Activated CD4-positive, alpha-beta T cell treated with anti-CD3 and anti-CD28 coated beads for 48 hours (primary cell): Measurements from ENCODE around the gene ALPG.
"Not testable (repeated sequence)": the region's sequence is repeated elsewhere in the genome, so short reads cannot be mapped to it uniquely, and the experiment has no call there.

Source experiments
- DNase-seq: peaks from one replicate; pipeline ENCODE4 v3.0.0-alpha.2; 2020

Gene ALPG

DNA sequence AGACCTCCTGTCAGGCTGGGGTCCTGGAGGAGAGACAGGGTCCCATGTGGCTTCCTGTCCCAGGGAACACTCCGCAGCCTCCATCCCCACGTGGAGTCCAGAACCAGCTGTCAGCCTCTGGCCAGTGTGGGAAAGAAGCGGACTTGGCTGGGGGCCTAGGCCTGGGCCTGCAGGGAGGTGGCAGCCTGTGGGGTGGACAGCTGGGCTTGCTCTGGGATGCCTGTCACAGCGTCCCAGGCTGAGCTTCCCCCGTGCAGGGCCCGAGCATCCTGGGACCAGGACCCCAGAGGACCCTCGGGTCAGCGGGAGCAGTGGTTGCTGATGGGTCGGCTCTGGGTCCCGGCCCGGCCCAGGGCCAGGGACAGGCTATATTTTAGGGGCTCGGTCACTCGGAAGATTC, 35.8 kb downstream of the ALPG start:
- DNase-seq, result not testable (repeated sequence)

DNA sequence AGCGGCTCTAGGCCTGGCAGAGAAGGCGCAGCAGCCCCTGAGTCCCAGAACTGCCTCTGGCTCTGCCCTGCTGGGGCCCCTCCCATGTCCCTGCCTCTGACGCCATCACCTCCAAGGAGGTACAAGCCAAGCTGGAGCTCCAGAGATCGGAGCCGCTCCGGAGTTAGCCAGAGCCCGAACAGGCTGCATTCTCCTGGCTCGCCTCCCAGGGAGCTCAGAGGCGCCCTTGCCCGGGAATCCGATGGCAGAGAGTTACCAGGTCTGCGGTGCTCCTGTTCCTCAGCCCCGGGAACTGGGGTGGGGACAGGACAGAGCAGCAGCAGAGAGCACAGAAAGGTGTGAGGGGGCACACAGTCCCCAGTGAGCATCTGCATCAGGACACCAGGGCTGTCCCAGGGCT, 36.4 kb downstream of the ALPG start:
- not testable (repeated sequence) for DNase-seq

DNA sequence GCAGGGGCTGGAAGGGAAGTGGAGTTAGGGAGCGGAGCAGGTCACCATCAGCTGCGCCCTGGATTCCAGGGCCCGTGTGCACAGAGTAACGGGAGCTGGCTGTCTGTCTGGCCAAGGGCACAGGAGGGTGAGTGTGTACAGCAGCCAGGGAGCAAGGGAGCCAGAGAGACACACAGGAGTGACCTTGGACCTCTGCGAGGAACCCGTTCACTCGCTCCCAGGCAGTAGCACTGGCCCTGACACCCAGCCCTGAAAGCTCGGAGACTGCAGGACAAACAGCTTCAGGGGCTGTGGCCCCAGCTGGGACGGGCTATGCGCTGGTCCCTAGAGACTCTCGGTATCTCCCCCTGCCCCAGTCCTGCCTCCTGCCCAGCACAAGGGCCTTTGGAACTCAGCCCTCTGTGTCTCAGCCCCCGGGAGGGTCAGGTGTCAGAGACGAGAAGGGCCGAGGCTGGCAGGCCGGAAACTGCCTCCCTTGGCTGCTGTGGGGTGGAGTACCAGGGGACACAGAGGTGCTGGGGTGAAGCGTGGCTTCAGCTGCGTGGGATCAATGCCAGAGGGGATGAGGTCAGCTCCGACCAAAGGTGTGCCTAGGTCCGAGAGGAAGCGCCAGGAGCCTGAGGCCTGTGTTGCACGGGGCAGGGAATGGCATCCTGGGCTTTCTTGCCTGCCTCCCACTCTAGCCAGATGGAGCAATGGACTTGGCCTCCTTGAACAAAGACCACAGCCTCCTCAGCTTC, 37.2 kb downstream of the ALPG start:
- not testable (repeated sequence) for DNase-seq

DNA sequence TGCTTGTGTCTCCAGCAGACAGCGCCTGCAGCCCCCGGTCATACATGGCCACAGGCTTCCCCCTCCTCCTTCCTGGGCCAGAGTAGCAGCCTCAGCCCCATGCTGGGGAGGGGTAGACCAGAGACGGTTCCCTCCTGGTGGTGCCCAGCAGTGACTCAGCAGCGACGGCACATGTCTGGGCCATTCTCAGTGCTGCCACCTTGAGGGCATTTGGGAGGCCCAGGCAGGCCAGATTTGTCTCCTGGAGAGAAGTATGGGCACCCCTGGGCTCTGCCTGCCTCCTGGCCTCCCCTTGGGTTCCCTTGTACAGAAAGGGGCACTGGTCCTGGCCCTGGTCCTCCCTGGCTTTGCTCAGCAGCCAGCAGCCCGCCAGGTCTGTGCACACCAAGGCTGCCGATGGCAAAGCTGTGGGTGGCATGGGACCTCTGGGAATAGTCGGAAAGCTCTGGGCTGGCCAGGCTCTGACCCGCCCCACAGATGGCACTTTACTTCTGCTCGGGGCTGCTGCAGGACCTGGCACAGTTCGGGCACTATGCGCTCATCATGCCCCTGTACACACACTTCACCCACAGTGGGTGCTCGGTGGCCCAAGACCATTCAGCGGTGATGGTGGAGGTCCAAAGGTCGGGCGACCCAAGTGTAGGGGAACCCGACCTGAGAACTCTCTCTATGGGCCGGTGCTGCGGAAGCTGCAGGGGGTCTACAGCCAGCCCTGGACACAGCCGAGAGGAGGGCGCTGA, 37.9 kb downstream of the ALPG start:
- DNase-seq, result peak; percentile 86

DNA sequence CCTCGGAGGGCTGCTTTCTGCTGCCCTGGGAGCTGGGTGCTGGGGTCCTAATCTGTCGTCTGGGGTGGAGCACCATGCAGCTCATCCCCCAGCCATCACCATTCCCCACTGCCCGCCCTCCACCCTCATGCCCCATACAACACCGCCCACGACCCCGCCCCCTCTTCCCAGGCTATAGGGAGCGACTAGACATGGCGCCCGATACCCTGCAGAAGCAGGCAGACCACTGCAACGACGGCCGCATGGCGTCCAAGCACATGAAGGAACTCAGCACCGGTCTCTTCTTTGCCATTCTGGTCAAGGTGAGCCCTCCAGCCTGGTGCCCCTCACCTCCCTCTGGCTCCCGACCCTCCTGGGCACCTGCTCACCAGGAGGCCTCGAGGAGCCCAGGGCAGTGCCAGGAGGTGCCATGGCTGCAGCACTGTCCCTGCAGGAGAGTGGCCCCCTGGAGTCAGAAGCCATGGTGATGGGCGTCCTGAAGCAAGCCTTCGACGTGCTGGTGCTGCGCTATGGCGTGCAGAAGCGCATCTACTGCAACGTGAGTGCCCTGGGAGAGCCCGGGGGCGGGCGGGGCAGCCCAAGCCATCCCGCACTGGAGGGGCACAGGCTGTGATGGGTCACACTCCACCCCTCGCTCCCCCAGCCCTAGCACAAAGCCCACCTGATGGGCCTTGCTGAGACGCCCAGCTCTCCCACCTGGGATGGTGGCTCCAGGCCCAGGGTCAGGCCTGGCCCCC, 38.7 kb downstream of the ALPG start:
- DNase-seq, result not testable (repeated sequence)

DNA sequence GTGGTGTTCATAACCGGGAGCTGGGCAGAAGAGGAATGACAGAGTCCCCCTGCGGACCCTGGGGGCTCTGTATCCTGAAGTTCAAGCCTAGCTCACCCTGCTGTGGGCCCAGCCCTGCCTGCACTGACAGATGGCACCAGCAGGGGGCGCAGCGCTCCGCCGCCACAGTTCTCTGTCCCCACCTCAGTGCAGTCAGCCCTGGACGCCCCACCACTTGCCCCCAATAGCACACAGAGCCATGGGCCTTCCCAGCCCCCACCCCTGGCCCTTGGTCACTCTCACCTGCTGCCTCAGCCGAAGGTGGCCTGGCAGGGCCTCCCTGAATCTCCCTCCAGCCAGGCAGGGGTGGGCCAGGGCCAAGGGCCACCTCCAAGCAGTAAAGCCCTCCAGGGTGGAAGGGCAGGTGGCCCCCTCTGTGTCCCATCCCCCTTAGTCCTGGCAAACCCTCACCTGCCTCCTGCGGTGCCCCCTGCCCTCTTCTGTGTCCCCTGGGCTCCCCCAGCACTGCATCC, 39.7 kb downstream of the ALPG start:
- DNase-seq, result not testable (repeated sequence)

DNA sequence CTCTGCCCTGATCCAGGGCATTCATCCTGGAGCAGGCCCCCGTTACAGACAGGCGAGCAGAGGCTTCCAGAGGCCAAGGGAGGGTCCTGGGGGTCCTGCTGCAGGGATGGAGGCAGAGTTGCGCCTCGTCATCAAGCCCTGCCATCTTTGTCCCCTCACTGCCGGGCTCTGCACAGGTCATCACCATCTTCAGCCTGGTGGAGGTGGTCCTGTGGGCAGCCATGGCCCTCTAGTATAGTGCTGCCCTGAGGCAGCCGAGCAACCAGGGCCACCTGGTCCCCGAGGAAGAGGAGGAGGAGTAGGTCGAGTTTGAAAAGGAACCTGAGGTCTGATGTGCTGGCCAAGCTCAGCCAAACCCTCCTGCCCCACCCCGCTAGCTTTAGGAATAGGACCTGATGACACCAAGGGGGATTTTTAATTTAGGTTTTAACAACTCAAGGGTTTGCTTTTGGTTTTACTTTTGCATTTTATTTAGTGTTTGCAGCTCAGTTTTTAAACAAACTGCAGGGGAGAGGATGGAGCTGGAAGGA, 40.5 kb downstream of the ALPG start:
- no peak for DNase-seq

DNA sequence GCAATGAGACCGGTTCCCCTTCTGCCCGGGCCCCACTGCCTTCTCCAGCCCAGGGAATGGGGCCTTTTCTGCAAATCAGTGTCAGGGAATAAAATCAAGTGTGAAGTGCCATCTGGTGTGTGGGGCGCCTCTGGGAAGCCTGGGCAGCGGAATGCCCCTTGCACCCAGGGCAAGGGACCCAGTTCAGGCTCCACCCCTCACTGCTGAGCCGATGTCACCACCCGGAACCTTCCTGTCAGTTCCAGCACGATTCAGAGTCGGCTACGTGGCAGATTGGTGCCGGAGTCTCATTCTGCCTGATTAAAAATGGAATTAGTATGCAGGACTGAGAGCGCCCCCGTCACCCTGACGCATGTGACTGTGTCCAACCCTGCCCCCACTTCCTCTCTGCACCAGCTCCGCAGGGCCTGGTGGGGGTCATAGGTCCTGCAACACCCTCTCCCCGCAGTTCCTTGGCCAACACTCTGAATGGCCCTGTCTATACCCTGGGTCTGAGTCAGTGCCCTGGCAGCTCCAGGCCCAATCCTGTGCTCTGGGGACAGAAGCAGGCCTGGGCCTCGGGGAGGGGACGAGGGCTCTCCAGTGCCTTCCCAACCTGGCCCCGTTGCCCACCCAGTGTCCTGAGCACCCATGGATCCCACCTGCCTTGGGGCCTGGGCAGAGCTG, 41.1 kb downstream of the ALPG start:
- DNase-seq, result no peak

DNA sequence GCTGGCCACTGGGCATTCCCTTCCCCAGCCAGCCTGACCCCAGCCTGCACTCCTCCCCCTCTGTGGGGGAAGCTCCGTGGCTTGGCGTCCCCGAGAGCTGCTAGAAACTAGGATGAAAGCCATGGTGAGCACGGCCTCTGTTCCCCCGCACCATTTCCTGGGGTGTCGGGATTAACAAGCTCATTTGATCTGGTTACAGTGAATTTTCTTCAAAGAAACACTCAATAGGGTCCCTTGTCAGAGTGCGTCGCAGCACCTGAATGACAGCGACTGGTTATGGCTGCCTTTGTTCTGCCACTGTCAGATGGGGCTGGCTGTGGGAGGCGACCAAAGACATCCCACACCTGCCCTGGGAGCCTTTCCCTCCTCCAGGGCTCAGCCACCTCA, 41.7 kb downstream of the ALPG start:
- no peak for DNase-seq

DNA sequence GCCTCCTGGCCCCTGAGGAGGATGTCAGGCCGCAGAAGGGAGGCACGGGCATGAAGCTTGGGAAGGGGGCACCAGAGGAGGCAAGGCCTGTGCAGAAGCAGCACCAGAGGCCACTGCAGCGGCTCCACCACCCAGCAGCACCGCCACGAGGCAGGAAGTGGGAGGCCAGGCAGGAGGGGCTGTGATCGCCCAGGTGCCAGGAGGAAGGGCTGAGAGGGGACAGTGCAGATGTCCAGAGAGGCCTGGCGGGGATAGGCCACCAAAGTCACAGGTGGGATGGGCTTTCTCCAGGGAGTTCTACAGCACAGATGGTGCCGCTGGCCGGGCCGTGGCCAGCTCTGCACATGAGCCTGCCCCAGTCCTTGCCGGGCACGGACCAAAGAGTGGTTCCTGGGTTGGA, 43.3 kb downstream of the ALPG start:
- no peak for DNase-seq

DNA sequence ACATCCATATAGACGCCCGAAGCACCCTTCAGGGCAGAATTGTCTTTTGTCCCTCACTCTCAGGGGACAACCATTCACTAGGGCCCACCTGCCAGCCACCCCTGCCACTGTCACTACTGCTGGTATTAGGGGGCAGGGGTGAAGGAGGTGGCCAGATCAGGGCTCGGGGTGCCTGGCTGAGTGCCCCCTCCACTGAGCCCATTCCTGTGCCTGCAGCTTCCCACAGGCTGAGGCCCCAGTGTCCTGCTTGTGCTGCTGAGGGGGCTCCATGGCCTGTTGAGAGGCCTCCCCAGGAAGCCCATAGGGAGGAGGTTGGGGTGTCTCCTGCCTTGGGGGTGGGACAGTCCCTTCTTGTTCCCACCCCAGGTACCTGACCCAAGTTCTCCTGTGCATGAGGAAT, 45.0 kb downstream of the ALPG start:
- not testable (repeated sequence) for DNase-seq

DNA sequence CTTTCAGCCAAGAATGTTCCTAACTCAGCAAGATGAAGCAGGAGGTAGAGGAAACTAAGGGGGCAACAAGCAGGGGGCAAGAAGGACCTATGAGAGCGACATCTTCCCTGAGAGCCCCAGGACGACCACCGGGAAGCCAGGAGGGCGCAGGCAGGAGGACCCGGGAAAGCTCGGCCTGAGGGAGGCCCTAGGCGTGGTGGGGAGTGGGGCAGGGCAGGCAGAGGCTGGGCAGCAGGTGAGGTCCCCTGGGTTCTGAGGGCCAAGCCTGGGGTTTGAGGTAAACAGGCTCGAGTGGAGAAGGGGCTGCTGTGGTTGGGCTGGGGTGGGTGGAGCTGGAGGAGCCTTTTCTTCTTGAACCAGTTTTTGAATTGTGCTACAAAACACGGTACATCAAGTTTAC, 48.0 kb downstream of the ALPG start:
- no peak for DNase-seq

DNA sequence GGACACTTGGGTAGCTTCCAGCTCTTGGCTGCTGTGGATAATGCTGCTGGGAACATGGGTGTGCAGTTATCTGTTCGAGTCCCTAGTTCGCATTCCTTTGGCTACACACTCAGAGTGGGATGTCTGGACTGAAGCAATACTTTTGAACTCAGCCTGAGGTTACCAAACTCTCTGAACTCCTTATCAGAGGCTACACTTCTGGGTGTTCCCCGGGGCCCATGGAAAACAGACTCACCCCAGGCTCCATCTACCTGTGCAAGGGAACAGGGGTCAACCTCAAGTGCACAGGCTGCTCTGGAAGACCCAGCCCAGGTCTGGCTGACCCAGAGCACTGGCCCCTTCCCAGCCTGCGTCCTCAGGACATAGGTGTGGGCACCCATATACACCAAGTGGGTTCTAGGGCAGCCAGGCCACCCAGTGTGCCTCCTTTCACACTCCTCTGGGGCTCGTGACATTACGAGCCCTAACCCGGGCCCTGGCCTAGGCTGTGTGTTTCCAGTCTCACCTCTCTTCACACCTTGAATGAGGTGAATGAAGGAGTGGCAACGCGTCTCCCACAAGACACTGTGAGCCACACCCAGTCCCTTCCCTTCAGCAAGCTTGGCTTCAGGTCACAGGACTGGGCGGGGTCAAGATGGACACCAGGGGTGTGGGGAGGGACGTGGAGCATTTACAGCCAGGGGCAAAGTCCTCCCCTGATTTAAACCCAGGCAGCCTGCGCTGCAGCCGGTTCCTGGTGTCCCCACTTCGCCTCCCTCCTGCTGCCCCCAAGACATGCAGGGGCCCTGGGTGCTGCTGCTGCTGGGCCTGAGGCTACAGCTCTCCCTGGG, 49.0 kb downstream of the ALPG start, which contains the start of gene ALPI:
TSS of gene ALPI (plus strand) at position 728 of the 830 bp plus-strand sequence. CDS start at position 775, 47 bp downstream.
- DNase-seq, result no peak

DNA sequence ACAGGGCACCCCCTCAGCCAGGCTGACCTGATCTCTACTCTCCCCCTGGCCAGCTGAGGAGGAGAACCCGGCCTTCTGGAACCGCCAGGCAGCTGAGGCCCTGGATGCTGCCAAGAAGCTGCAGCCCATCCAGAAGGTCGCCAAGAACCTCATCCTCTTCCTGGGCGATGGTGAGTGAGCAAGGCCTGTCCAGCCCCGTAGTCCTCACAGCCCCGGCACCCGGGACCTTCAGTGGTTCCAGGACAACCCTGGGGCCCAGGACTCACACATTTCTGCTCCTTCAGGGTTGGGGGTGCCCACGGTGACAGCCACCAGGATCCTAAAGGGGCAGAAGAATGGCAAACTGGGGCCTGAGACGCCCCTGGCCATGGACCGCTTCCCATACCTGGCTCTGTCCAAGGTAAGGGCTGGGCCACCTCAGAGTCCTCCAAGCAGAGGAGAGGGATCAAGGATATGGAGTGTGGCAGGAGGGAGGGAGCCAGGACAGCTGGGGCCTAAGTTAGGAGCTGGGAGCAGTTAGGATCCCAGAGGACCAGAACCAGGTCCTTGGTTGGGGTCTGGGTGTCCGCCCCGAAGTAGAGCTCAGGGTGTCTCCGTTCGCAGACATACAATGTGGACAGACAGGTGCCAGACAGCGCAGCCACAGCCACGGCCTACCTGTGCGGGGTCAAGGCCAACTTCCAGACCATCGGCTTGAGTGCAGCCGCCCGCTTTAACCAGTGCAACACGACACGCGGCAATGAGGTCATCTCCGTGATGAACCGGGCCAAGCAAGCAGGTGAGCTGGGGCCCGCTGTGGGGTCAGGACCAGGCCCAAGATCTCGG, 49.9 kb downstream of the ALPG start:
- no peak for DNase-seq

DNA sequence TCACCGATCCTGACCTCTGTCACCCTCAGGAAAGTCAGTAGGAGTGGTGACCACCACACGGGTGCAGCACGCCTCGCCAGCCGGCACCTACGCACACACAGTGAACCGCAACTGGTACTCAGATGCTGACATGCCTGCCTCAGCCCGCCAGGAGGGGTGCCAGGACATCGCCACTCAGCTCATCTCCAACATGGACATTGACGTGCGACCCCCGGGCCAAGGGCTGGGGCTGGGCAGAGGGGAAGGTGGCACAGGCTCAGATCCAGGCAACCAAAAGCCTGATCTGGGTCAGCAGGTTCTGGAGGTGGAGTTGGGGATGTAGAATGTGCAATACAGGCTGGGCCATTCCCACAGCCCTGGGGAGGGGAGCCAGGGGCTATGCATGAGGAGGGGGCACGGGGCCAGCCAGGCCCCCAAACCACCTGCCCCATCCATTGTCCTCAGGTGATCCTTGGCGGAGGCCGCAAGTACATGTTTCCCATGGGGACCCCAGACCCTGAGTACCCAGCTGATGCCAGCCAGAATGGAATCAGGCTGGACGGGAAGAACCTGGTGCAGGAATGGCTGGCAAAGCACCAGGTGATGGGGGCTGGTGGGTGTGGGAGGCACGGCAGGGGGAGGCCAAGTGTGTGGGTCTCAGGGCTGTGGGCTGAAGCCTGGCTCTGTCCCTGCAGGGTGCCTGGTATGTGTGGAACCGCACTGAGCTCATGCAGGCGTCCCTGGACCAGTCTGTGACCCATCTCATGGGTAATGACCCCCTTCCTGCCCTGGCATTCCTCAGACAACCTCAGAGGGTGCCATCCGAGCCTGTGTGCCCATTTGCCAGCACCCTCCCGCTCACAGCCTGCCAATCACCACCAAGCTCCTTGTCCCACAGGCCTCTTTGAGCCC, 50.7 kb downstream of the ALPG start:
- DNase-seq, result no peak

DNA sequence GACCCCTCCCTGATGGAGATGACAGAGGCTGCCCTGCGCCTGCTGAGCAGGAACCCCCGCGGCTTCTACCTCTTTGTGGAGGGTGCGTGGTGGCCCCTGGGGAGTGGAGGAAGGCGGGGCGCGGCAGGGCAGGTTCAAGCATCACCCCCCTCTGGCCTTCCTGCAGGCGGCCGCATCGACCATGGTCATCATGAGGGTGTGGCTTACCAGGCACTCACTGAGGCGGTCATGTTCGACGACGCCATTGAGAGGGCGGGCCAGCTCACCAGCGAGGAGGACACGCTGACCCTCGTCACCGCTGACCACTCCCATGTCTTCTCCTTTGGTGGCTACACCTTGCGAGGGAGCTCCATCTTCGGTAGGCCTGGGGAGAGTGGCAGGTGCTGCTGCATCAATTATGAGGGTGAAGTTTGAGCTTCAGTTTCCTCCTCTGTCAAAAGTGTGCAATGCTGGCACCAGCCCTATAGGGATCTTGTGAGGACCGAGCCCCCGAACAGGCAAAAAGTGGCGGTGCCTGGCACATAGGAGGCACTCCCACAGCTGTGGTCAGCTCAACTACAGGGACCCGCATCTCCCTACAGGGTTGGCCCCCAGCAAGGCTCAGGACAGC, 51.5 kb downstream of the ALPG start:
- no peak for DNase-seq

DNA sequence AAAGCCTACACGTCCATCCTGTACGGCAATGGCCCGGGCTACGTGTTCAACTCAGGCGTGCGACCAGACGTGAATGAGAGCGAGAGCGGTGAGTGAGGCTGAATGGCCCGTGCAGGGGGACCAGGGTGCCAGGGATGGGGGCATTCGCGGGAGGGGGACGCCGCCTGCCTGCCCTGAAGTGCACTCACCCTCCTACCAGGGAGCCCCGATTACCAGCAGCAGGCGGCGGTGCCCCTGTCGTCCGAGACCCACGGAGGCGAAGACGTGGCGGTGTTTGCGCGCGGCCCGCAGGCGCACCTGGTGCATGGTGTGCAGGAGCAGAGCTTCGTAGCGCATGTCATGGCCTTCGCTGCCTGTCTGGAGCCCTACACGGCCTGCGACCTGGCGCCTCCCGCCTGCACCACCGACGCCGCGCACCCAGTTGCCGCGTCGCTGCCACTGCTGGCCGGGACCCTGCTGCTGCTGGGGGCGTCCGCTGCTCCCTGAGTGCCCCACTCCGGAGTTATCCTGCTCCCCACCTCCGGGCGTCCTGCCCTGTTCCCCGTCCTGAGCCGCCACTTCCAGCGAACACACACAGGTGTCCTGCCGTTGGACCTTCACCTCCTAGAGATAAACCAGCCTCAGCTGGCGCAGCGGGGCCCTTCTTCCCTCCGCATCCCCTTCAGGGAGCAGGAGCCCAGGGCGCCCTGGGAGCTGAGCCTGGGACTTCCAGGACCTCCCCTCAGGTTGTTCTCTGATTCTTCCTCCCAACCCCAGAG, 52.2 kb downstream of the ALPG start:
- DNase-seq, result no peak

DNA sequence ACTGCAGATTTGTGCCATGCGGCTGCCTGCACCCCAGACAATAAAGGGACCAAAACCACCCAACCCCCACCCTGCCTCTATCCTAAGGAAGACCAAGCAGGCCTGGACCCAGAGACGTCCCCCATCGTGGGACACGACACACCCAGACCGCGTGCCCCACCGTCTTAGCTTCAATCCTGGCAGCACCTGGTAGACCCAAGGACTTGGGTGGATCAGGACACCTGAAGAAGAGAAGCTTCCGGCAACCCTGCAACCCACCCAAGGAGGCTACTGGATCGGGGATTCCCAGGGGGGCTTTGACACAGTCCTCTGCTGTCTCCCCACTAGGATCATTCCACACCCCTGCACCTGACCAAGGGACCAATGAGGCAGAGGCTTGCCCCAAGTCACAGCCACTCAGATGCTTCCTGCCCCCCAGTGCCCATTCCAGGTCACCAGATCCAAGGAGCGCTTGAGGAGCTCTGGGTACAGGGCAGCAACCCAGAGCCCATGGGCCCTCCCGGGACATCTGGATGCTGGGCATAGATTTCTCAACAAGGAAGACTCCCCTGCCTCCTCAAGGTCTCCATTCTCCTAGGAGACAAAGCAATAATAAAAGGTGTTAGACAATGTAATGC, 52.9 kb downstream of the ALPG start:
- no peak for DNase-seq
